ENCODE data around the gene NCKAP1.
"Not testable (repeated sequence)": the region's sequence is repeated elsewhere in the genome, so short reads cannot be mapped to it uniquely, and the experiment has no call there.

The NCKAP1 gene

DNA sequence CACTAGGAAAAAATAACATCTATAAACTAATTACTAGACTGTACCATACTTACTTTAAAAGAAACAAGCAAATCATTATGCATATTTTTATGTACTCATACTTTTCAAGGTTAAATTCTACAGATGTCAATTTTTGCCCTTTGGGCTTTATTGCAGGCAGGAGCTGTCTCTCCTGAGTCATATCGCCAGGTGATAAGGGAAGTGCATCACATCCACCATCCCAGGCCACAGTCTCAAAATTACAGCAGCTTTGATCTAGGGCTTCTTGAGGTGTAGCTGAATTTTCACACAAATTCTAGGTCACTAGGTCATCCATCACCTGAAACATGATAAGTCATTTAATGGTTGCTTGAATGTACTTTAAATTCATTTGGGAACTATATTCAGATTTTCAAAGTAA lies 133.4 kb downstream of the NCKAP1 start:
- no peak for DNase-seq

DNA sequence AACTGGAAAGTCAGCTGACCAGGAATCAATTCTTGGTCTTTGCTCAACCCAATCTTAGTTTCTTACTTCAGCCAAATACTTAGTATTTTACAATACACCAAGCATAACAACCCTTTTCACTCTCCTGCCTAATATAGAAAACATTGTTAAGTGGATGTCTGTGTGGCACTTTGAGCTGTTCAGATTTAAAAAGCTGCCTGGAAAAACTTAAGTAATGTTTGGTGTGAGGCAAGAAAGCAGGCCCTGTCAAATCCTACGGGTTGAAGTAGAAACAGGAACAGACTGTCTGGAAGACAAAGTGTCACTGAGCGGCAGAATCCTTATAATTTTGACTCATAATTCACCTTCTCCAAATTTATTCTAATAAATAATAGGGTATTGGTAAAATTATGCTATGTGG lies 134.7 kb downstream of the NCKAP1 start:
- no peak for DNase-seq

DNA sequence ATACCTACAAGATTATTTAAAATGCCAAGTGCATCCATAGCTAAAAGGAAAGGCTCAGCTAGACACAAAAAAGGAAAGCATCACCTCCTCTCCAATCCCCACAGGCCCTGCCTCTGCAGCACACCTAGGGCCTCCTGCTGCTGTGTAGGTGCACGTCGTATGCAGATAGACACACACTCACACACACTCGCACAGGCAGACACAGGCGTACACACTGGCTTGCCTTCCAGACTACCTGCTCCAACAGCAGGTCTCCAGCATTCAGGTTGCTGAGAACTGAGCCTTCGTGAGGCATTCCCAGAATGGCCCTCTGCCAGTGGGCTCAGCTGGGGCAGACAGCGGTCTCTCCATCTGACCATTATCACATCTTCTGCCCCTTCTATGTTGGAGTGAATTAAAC lies 136.5 kb downstream of the NCKAP1 start:
- no peak for DNase-seq

DNA sequence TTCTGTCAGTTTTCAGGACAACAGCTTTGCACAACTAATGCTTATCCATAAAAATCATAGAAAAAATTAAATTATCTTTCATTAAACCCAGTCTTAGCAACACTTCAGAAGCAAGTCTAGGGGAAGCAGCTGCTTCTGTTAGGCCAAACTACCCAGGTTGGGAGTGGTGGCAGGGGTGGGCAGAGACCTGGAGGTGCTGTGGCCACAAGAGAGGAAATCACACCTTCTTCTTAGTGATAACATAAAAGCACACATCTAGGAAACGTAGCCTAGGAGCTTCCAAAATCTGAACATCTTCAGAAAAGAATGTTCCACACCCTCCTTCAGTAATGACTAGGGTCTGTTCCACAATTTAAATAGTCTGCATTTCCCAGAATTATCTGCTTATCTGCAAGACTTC lies 139.5 kb downstream of the NCKAP1 start:
- no peak for DNase-seq

DNA sequence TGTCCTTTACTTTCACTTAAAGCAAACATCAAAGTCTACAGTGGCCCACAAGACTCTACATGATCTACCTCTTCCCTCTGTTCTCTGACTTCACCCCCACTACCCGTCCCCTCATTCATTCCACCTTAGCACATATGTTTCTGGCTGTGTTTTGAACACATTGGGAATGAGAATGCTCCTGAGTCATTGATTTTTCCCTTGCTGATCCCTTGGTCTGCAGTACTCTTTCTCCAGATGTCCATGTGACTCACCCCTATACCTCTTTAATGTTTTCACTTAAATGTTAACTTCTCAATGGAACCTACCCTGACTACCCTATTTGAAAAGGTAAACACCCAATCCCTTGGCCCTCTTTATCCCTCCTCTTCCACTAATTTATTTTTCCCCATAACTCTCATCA lies 141.1 kb downstream of the NCKAP1 start:
- no peak for DNase-seq

DNA sequence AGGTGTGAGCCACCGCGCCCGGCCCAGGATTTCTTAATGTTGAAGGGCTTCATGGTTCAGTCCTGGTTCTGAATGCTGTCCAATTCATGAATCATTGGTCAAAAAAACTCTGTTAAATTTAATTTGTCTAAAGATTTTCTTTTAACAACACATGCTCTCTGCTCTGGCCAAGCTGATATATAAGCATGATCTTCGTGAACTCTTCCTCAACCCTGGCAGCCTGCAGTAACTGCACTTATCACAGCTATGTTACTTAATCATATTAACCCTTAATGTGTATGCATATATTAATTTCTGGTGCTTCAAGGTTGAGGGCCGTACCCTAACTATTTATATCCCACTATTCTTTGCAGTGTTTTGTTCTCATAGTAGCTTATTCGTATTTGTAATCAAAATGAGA lies 142.5 kb downstream of the NCKAP1 start:
- no peak for DNase-seq

DNA sequence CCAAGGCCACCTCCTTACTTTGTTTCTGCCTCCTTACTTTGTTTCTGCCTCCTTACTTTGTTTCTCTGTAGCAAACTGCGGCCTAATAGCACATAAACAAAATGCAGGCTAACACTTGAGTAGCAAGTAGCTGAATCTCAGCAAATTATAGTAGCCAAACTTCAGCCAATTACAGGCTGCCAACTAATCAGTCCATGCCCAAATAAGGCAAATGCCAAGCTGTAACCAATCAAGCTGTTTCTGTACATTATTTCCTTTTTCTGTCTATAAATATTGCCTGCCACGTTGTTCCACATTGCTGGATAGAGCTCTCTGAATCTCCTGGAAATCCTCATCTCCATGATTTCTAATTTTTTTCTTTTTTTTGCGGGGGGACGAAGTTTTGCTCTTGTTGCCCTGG lies 143.1 kb downstream of the NCKAP1 start:
- no peak for DNase-seq

DNA sequence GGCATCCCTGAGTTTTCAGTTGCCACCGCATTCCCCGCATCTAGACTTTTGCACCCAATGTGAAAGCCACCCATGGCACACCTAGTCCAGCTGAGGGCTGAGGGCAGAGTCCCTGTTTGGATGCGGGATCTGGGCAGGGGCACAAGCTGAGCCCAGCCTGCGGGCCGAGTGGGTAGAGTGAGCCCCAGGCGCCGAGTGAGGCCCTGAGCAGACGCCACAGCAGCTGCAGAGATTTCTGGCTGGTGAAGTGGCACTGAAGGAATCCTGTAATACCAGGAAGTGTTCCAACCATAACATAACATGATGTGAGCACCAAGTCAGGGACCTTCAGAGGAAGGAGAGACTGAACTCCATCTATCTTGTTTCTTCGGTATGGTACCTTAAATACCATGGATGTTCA lies 144.1 kb downstream of the NCKAP1 start:
- DNase-seq: no peak

DNA sequence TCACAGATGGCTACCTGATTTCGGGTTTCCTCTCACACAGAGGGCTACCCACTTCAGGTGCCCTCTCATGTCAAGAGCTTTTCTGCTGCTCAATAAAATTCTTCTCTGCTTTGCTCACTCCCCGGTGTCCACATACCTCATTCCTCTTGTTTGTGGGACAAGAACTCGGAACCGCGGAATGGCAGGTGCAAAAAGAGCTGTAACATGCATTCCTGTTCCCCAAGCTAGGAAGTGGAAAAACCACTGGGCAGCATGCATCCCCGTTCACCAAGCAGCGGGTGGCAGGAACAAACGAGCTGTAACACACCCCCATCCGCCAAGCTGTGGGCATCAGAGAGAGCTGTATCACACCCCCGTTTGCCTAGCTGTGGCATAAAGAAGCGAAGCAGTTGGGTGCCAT lies 144.6 kb downstream of the NCKAP1 start:
- no peak for DNase-seq

DNA sequence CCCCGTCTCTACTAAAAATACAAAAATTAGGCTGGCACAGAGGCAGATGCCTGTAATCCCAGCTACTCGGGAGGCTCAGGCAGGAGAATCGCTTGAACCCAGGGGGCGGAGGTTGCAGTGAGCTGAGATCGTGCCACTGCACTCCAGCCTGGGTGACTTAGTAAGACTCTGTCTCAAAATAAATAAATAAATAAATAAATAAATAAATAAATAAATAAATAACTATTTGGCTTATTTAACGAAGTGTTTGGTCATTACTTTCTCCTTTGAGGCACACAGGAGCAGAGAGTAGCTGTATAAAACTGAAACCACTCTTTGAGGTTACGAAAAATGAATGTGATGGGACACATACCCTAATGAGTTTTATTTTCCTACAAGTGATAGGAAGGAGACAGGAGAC lies 145.2 kb downstream of the NCKAP1 start:
- not testable (repeated sequence) for DNase-seq

DNA sequence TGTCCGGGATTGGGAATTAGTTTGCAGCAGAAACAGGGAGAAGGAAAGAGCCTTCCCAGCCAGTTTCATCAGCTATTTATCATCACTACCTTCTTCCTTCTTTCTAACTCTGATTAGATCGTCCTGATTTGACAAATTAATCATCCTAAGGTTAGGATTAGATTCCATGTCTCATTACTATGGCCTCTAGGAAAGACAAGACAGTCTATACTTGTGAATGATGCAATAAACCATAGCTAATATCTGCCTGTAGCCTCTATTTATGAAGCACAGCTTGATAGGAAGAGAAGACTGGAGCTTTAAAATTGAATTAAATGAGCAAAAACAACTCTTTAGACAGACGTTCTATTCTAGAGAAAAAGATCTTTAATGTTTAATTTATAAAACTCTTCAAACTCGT lies 146.6 kb downstream of the NCKAP1 start:
- DNase-seq: no peak

DNA sequence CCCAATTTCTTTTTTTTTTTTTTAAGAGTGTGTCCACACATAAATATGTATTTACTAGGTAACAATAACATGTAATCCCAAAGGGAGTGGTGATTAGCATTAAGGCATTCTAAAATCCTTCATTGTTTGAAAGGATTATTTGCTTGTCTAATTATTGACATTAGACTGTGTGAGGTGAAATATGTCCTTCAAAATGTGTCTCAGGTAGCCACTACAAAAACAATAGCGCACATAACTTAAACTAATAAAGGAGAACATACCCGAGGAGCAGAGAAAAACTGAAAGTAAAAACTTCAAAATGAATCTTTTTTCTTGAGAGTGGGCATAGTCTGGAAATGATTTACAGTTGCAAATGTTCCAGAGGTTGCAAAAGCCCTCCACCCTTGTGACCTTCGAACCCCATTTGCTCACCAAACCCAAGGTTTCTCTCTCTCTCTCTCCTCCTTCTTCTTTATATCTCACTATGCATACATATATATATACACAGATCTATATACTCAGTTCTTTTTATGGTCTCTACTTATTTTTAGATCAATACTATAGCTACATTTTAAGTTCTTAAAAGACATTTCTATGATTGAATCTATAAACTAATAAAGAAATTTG lies 147.4 kb downstream of the NCKAP1 start:
- no peak for DNase-seq

DNA sequence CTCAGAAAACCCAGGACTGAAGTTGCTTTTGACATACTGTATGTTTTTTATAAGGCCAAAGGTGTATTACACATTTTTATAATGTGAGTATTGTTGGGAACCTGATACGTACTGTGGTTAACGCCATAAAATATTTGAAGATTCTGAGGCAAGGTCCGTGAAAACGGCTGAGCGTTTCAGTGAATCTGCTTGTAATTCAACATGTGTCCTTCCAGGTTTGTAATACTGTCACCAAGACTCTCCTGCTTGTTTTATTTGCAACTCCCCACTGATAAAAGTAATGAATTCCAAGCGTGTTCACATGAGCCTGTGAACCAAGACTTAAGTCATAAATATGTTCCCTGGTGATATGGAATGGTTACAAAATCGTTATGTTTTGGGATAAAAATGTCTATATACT lies 148.0 kb downstream of the NCKAP1 start:
- DNase-seq: no peak

DNA sequence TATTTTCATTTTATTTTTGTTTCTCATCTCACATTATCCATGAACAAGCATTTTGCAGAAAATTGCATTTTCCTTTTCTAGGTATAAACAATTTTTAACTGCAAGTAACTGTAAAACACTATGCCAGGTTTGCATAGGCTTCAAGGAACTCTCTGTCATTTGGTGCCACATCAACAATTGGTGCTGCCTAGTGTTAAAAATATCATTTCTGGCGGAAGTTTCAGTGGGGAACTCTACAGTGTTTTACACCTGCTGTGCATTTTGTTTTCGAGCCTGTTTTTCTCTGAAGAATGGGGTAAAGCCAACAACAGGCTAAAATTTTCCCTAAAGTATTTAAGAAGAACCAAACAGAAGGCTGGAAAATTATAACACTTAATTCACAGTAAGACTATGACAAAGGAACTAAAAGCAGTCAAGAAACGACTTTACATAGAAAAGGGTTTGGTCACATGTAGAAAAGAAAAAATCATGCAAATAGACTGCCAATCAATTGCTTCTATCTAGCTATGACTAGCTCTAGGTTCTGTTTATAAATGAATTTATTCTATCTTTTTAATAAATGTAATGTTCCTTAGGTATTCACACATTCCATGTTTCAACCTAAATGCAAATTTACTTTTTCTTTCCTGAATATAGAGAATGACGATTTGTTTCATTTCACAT lies 150.4 kb downstream of the NCKAP1 start:
- no peak for DNase-seq

DNA sequence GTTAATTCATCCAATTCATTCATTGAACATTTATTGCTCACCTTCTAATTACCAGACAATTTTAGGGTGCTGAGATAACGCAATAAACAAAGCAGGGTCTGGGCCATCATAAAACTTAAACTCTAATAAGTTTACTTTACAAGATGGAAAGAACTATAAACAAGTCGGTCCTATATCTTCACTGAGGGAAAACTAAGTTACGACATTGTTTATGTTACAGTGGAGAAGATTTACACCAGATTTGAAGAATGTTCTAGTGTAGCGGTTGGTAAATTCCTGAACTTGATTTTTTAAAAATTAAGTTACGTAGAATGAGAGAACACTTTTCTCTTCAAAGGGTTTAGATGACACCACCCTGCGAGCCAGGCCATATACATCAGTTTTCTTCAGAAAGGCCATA lies 151.2 kb downstream of the NCKAP1 start:
- DNase-seq: no peak

DNA sequence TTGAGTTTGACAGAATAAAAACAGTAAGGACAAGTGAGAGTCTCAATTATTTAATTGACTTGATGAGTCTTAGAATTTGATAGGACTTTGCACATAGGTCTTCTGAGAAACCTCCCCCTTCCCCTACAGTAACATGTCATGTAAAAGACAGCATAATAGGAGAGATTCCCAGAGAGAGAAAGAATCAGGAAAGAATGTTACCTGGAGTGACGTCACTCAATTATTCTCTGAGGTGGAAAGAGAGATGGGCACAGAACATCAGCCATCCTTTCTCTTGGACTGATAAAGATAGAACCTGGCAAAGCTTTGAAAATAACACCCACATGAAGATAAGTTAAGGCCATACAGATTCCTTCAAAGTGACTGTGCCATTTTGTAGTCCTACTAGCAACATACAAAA lies 152.5 kb downstream of the NCKAP1 start:
- DNase-seq: no peak

DNA sequence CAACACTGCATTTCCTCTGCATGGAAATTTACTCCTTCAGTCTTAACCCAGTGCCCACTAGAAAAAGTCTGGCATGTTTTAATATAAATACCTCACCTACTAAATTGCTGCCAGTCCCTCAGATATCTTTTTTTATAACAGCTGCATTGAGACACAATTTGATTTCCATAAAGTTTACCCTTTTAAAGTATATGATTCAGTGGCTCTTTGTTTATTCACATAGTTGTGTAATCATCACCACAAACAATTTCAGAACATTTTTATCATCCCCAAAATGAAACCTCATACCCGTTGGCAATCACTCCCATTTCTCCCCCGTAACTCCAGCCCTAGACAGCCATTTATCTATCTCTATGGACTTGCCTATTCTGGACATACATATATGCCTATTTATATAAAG lies 154.8 kb downstream of the NCKAP1 start:
- no peak for DNase-seq

DNA sequence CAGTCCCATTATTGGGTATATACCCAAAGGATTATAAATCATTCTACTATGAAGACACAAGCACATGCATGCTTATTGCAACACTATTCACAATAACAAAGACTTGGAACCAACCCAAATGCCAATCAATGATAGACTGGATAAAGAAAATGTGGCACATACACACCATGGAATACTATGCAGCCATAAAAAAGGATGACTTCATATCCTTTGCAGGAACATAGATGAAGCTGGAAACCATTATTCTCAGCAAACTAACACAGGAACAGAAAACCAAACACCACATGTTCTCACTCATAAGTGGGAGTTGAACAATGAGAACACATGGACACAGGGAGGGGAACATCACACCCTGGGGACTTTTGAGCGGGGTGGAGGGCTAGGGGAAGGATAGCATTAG lies 158.2 kb downstream of the NCKAP1 start:
- not testable (repeated sequence) for DNase-seq

DNA sequence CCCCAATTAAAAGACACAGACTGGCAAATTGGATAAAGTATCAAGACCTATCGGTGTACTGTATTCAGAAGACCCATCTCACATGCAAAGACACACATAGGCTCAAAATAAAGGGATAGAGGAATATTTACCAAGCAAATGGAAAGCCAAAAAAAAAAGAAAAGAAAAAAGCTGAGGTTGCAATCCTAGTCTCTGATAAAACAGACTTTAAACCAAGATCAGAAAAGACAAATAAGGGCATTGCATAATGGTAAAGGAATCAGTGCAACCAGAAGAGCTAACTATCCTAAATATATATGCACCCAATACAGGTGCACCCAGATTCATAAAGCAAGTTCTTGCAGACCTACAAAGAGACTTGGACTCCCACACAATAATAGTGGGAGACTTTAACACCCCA lies 161.6 kb downstream of the NCKAP1 start:
- DNase-seq: not testable (repeated sequence)

DNA sequence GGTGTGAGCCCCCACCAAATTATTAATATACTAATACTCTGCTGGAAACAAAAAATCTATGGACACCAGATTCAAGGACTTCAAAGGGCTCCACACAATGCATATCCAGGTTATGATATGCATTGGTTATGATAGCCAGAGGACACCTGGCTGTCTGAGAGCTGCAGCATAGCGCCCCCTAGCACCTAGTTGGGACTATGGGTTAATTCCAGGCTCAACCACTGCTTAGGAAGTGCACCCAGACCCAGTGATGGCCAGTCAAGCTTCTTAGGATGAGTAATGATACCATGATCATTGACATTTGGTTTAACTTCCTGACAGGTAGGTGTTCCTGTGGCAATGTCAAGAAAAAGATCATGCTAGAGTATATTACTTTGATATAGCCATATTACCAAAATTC lies 168.0 kb downstream of the NCKAP1 start:
- peak in 1 of 2 experiments; percentile 51 for DNase-seq

DNA sequence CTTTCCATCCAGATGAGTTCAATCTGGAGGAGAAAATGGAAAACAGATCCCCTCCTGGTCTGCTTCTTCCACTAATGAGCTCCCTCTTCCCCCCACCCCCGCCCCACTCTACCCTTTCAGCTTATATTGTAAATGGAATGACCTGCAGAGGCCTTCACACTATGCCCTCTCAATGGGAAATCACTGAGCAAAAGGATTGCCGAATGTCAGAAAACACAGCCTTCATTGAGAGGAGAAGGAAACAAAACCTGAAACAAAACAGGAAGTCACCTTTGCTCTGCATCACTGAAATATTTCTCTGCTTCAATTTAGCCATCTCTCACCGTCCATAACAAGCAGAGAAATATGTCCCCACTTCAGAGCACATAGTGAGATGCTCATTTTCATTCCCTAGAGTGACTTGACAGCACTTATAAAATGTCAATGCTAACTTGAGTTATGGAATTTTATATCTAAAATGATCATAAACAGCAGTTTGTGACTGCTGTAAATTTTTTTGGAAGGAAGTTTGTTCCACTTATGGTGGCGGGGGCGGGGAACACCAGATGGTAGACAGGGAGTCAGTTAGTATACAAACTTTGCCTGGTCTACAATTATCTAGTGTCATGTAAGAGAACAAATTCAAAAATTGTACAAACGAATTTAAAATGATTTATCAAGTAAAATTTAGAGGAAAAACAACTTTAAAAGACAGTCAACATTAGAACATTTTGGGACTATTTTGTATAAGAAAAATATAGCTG lies 170.0 kb downstream of the NCKAP1 start:
- DNase-seq: peak; percentile 24 to 36

DNA sequence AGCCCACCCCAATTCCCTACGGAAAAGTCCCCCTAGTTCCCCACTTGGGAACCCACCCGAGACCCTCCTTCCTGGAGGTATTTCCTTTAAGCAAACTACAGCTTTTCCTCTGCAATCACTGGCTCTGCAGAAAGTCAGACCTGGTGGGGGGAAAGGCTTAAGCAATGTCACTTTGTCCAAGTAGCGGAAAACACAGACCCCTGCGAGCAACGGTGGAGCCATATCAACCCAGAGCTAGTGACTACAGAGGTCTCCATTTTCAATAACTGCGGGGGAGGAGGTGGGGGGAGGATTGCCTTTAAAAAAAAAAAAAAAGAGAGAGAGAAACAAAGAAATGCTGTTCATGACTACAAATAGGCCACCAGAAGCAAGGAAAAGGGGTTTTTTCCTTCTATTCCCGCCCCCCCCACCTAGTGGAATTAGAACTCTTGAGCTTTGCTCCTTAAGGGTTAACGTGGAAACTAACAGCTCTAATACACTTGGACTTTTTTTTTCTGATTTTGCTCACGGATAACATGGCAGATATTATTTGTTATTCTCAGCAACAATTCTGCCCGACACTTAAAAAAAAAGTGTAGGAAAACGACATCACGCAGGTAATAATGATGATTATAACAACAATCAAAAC lies 170.7 kb downstream of the NCKAP1 start:
- peak in 1 of 2 experiments; percentile 11 for DNase-seq

DNA sequence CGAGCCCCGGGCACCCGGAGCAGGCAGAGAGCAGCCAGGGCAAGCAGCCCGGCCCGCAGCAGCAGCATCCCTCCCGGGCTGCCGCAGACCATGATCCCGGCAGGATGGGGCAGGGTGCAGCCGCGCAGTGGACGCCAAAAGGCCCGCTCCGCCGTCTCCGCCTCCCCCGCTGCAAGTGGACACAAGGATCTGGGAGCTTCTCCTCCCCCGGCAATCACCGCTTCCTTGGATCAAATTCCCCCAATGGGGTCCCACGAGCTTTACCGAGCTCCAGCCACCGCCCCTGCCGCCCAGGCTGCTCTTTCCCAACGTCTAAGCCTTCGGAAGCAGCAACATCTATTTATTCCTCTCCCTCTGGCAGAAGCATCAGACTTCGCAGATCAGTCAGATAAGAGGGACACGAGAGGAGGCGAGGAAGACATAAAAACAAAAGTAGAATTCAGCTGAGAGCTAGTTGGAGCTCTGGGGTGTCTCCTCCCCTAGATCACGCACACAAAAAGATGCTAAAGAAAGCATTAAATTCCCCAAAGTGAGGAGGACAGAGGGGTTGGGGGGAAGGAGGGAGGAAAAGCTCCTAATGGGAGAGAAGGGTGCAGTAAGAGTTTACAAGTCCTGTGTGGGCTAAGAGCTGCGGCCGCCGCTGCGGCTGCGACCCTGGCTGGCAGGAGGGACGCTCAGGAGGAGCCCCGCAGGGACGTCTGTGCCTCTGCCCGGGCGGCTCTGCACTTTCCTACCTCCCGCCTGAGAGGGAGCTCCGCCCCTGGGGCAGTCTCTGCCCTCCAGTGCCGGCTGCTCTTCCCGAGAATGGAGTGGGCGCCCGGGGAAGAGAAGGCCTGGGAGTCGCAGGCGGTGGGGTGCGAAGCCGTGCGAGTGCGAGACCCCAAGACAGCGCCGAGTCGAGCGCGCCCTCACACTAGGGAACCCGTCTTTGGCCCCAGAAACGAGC lies 171.5 kb downstream of the NCKAP1 start, which contains the start of gene FRZB:
Gene FRZB (minus strand): TSS at position 177 of the 946 bp plus-strand sequence. CDS start 85 bp downstream, at position 92.
- DNase-seq: peak; percentile 58 to 59

Measured in NCI-H524 (cell line).